NCI-H524 (cell line): ENCODE data around the gene MT1F.
"Not testable (repeated sequence)": the region's sequence is repeated elsewhere in the genome, so short reads cannot be mapped to it uniquely, and the experiment has no call there.

Experiments
- DNase-seq, 2 experiments: peaks; one replicate each; lab custom pipeline; 2025; lab: John Stamatoyannopoulos, UW

MT1F gene

GRCh38 chr16:56657555-56658326 lies at the start of gene MT1F:
MT1F (plus strand) TSS chr16:56657959; CDS start chr16:56658059, 100 bp downstream.
- DNase-seq, result peak; percentile 68 to 73

DNA sequence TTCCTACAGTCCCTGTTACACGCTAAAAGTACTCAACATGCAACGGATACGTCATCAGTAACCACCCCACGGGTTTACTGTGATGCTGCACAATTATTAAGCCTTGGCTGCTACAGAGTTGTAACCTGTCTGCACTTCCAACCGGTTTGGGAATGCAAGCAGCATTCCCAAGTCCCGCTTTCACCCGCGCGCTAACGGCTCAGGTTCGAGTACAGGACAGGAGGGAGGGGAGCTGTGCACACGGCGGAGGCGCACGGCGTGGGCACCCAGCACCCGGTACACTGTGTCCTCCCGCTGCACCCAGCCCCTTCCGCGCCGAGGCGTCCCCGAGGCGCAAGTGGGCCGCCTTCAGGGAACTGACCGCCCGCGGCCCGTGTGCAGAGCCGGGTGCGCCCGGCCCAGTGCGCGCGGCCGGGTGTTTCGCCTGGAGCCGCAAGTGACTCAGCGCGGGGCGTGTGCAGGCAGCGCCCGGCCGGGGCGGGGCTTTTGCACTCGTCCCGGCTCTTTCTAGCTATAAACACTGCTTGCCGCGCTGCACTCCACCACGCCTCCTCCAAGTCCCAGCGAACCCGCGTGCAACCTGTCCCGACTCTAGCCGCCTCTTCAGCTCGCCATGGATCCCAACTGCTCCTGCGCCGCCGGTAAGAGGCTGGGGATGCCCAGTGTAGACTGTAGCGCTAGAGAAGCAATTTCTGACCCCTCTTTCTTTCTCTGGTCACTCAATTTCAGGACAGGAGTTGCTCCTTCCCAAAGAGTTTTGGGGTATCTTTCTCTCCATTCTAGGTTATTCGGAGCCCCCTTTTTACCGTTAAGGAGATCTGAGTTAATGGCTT lies 49.5 kb upstream of the MT1F start, which contains the start of gene MT2A:
Gene MT2A (plus strand): TSS at position 542 of the 833 bp plus-strand sequence. CDS start 72 bp downstream, at position 614.
- DNase-seq, result peak; percentile 94 to 95

- DNase-seq, result peak; percentile 31 to 66
Observed at GRCh38 chr16:56608876-56609462, 48.8 kb upstream of the MT1F start.

GRCh38 chr16:56609463-56609921 lies 48.3 kb upstream of the MT1F start:
- DNase-seq, result peak in 1 of 2 experiments; percentile 57

GRCh38 chr16:56610017-56610608 lies 47.6 kb upstream of the MT1F start:
- DNase-seq, result no peak

DNA sequence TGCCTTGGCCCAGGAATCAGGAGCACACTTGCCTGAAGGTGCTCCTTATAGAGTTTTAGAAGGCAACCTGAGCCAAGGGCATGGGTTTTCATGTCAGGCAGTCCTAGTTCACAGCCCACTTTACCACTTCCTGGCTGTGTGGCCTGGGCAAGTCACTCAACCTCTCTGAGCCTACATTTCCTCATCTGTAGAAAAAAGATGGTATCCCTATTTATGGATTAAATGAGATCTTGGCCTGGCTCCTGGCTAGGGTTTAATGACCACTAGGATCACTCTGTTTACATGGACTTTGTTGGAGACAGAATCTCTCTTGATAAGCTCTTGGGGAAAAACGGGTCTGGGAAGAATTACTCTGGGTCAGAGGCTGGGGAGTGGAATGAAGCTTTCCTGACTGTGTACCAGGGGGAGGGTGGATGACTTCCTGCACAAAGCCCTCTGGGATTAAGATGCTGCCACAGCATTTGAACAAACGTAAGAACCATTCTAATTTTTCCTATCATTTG lies 47.1 kb upstream of the MT1F start:
- DNase-seq, result no peak

DNA sequence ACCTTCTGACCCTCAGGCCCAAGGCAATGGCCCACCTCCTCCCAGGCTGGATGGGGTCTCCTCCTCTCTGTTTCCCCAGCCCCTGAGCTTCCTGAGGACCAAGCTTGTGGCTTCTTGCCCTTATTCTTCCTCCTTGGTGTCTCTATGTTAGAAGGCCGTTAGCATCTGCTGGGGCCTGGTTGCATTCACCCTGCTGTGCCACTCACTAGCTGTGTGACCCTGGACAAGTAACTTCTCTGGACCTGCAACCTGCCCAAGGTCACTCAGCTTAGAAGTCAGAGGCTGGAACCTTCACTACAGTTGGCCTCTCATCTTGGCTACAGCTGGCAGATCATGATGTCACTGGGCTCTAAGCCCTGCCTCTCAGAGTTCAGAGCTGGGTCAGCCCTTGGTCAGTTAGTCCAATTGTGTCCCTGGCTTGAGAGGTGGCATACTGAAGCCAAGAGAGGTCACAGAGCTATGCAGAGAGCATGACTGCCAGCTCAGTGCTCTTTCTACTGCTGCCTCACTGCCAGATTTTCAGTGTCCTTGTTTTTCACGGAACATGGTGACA lies 46.4 kb upstream of the MT1F start:
- DNase-seq, result no peak

DNA sequence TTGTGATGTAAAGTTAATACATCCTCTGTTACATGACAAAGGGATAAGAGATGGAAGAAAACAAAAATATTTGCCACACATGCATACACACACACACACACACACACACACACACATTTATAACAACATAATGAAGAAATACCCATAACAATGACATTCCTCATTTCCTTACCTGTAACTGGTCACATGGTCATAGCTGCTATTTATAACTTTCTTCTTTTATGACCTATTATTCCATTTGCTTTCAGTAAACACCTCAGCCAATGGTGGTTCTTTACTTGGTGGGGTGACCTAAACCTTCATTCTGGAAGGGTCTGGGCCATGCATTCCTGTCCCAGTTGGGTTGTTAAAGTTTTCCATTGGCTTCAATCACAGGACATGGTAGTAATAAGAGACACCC lies 44.1 kb upstream of the MT1F start:
- DNase-seq, result no peak

DNA sequence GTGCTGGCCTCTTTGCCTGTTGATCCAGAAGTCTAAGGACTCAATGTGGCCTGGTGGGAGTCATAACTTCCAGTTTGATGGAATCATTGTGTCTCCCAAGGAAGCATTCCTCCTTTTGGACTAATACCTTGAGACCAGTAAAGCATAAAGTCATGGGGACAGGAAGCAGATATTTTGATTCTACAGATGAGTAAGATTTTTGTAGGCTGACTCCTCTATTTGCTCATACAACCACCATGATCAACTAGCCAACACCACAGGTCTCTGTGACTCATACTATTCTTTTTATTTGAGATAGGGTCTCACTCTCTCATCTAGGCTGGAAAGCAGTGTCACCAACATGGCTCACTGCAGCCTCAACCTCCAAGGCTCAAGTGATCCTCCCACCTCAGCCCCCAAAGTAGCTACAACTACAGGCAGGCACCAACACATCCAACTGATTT lies 43.2 kb upstream of the MT1F start:
- no peak for DNase-seq

- no peak for DNase-seq
Observed at GRCh38 chr16:56615353-56615752, 42.4 kb upstream of the MT1F start.

DNA sequence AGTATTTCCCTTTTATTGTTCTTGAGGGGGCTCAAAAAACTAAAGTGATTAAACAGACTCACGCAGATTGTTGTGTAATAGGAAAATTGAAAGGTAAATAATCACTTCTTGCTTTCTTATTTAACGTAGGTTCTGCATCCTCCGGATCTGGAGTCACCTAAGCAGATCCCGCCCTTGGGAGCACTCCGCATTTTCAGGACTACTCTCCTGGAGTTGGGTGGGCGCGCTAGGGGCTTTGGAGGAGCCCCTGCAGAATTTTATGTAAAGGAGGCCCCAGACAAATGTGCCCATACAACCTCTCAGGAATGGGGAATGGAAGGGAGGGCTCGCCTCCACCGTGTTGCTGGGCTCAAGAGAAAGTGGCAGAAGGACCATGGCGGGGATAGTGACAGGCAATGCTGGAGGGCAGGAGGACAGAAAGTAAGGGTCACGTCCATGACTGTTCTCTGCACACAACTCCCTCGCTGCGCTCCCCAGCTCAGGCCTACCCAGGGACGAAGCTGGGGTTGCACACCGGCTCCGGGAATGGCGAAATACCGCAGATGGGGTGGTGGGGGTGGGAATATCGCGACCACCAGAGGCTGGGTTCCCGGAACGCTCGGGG lies 41.0 kb upstream of the MT1F start:
- no peak for DNase-seq

- peak in 1 of 2 experiments; percentile 35 for DNase-seq
Observed at GRCh38 chr16:56617212-56618085, 40.3 kb upstream of the MT1F start.

GRCh38 chr16:56618138-56618537 lies 39.6 kb upstream of the MT1F start:
- DNase-seq, result no peak

- no peak for DNase-seq
Observed at GRCh38 chr16:56620339-56620897, 37.3 kb upstream of the MT1F start.

DNA sequence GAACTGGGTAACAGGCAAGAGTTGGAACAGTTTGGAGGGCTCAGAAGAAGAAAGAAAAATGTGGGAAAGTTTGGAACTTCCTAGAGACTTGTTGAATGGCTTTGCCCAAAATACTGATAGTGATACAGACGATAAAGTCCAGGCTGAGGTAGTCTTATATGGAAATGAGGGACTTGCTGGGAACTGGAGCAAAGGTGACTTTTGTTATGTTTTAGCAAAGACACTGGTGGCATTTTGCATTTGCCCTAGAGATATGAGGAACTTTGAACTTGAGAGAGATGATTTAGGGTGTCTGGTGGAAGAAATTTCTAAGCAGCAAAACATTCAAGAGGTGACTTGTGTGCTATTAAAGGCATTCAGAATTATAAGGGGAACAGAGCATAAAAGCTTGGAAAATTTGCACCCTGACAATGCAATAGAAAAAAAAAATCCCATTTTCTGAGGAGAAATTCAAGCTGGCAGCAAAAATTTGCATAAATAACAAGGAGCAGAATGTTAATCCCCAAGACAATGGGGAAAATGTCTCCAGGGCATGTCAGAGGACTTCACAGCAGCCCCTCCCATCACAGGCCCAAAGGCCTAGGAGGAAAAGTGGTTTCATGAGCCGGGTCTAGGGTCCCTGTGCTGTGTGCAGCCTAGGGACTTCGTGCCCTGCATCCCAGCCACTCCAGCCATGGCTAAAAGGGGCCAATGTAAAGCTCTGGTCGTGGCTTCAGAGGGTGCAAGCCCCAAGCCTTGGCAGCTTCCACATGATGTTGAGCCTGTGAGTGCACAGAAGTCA lies 35.9 kb upstream of the MT1F start:
- DNase-seq, result not testable (repeated sequence)

GRCh38 chr16:56623184-56623583 lies 34.6 kb upstream of the MT1F start:
- not testable (repeated sequence) for DNase-seq

DNA sequence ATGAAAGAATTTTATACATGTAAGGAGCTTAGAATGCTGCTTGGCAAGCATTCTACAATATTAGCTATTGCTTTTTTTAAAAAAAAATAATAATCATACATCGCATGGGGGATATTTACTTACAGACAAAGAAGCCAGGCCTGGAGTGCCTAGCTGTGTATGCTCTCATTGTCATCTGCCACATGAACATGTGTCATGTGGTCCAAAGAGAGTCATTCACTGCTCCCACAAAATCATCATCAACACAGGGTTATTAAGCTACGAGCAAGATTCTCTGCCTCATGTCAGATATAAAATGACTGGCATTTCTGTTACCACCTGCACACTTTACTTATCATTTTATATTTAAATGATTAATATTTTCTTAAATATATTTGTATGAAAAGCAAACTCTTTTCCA lies 34.1 kb upstream of the MT1F start:
- DNase-seq, result no peak

DNA sequence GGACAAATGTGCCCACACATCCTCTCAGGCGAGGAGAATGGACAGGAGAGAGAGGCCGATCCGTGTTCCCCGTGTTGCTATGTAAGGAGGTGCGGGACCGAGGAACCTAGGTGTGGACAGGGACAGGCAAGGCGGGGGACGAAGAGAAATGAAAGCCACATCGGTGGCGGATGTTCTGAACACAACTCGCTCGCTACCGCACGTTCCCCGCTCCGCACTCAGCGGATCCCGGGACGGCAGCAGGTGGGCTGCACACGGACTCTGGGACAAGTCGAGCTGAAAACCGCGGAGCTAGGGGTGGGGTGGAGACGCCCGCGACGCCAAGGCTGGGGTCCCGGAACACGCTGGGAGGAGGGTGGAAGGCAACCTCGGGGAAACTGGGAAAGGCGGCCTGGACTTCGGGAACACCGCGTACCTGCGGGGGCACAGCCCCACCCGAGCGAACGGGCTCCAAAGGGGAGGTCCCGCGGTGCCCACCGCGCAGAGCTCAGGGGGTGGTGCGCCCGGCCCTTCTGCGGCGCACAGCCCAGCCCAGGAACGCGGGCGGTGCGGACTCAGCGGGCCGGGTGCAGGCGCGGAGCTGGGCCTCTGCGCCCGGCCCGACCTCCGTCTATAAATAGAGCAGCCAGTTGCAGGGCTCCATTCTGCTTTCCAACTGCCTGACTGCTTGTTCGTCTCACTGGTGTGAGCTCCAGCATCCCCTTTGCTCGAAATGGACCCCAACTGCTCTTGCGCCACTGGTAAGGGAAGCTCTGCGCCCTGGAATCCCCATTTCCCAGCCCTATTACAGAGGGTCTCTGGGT lies 32.4 kb upstream of the MT1F start, which contains the start of gene MT1E:
Gene MT1E (plus strand): TSS at position 642 of the 803 bp plus-strand sequence. CDS start 71 bp downstream, at position 713.
- DNase-seq, result no peak
